PC-9 (cell line): ENCODE measurements around the gene NFIA.

ENCODE experiments used
- CTCF ChIP-seq: fragments of 200-600 bp; sonication (generic); conservative IDR thresholded peaks from 2 replicates; pipeline ENCODE4 v1.6.1; 2017; ENCODE audit warnings: mixed run types, antibody characterized with exemption, mild to moderate bottlenecking, moderate library complexity
- EZH2 ChIP-seq: fragments of 200-600 bp; sonication (generic); IDR thresholded peaks from 2 replicates; pipeline ENCODE4 v1.8.0; 2017; ENCODE audit warnings: antibody characterized with exemption, low read depth

- no peak for TF ChIP-seq CTCF
- no peak for TF ChIP-seq EZH2
Observed at GRCh38 chr1:61426885-61427284, 344.5 kb downstream of the NFIA start.
